Vagina (tissue), 2 donors: ENCODE data around the gene SLC13A1.

Experiments
- POLR2A ChIP-seq, 2 donors: fragments of 450-650 bp; IDR thresholded peaks; one replicate each; pipeline ENCODE4 v1.6.1; 2017; ENCODE audit warnings: antibody characterized with exemption in 2 of 2, mild to moderate bottlenecking in 2 of 2, moderate library complexity in 2 of 2
- POLR2AphosphoS5 ChIP-seq, 2 donors: sonication (generic); formaldehyde crosslinking; IDR thresholded peaks; one replicate each; pipeline ENCODE4 v1.9.0; 2017; ENCODE audit warnings: antibody characterized with exemption in 2 of 2, mild to moderate bottlenecking in 2 of 2, low read depth in 1 of 2; ENCODE audit not compliant: insufficient read depth in 1 of 2
- TF ChIP-seq, protein P1 (sequence below), 3 experiments: fragments of 450-650 bp in 2 of 3; fragments of 200-600 bp in 1 of 3; sonication (generic) in 1 of 3; IDR thresholded peaks; one replicate each; pipeline ENCODE4 v1.5.1; 2017 to 2019; ENCODE audit warnings: antibody characterized with exemption in 3 of 3, mild to moderate bottlenecking in 2 of 3, moderate library complexity in 2 of 3

DNA sequence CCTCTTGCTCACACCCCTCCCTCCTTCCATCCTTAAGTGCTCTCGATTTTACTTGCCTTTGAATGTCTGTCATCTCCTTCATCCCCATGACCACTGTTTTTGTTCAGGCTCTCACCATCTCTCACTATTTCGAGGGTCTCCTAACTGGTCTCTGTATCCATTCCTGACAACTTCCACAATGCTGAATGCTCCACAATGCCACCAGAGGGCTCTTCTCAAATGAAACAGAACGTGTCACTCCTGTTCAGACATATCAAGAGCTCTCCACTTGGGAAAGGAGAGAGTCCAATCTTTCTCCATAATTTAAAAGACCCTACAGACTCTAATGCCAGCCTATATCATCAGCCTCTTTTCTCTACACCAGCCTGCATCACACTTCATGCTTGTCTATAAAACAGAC is 9.0 kb upstream of the SLC13A1 start:
- TF ChIP-seq, protein P1, sequence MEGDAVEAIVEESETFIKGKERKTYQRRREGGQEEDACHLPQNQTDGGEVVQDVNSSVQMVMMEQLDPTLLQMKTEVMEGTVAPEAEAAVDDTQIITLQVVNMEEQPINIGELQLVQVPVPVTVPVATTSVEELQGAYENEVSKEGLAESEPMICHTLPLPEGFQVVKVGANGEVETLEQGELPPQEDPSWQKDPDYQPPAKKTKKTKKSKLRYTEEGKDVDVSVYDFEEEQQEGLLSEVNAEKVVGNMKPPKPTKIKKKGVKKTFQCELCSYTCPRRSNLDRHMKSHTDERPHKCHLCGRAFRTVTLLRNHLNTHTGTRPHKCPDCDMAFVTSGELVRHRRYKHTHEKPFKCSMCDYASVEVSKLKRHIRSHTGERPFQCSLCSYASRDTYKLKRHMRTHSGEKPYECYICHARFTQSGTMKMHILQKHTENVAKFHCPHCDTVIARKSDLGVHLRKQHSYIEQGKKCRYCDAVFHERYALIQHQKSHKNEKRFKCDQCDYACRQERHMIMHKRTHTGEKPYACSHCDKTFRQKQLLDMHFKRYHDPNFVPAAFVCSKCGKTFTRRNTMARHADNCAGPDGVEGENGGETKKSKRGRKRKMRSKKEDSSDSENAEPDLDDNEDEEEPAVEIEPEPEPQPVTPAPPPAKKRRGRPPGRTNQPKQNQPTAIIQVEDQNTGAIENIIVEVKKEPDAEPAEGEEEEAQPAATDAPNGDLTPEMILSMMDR (IDR thresholded peaks at IDR 0.05): no peak
- no peak for TF ChIP-seq POLR2AphosphoS5 (IDR thresholded peaks at IDR 0.05; ENCODE audit: insufficient read depth in 1 of 2, low read depth in 1 of 2)
- no peak for TF ChIP-seq POLR2A (IDR thresholded peaks at IDR 0.05)
